ENCODE results near the gene RYR3.

RYR3 gene

DNA sequence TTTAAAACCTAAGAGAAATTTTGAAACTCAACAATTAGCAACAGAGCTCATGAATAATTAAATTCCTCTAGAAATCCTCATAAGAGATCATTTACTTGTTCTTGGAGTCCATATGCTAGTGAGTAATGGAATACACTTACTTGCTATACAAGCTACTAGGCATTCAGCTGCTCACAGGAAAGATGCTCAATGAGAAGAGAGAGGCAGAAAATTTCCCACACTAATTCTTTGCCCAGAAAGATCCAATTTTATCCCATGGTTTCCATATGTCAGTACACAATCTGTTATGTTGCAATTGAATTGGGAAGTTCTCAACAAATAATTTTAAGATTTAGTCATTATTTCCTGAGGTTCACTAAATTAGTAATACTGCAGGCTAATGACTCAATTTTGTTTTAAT, 310.4 kb downstream of the RYR3 start (continued):
- TF ChIP-seq ZFP41 (tag by site-specific recombination; IDR thresholded peaks at IDR 0.05; ENCODE audit: borderline replicate concordance) (no peak), ZNF266 (tag by site-specific recombination; IDR thresholded peaks at IDR 0.05; ENCODE audit: low read depth) (no peak), ZNF76 (tag by site-specific recombination; IDR thresholded peaks at IDR 0.05; ENCODE audit: borderline replicate concordance, low read depth) (no peak), ZNF19 (tag by site-specific recombination; IDR thresholded peaks at IDR 0.05; ENCODE audit: low read depth) (no peak), OSR2 (tag by site-specific recombination; IDR thresholded peaks at IDR 0.05) (no peak), KLF7 (tag by site-specific recombination; IDR thresholded peaks at IDR 0.05; ENCODE audit: borderline replicate concordance) (no peak), IKZF3 (tag by site-specific recombination; IDR thresholded peaks at IDR 0.05) (no peak), ZNF513 (tag by site-specific recombination; IDR thresholded peaks at IDR 0.05) (no peak)
- TF ChIP-seq, protein P1, sequence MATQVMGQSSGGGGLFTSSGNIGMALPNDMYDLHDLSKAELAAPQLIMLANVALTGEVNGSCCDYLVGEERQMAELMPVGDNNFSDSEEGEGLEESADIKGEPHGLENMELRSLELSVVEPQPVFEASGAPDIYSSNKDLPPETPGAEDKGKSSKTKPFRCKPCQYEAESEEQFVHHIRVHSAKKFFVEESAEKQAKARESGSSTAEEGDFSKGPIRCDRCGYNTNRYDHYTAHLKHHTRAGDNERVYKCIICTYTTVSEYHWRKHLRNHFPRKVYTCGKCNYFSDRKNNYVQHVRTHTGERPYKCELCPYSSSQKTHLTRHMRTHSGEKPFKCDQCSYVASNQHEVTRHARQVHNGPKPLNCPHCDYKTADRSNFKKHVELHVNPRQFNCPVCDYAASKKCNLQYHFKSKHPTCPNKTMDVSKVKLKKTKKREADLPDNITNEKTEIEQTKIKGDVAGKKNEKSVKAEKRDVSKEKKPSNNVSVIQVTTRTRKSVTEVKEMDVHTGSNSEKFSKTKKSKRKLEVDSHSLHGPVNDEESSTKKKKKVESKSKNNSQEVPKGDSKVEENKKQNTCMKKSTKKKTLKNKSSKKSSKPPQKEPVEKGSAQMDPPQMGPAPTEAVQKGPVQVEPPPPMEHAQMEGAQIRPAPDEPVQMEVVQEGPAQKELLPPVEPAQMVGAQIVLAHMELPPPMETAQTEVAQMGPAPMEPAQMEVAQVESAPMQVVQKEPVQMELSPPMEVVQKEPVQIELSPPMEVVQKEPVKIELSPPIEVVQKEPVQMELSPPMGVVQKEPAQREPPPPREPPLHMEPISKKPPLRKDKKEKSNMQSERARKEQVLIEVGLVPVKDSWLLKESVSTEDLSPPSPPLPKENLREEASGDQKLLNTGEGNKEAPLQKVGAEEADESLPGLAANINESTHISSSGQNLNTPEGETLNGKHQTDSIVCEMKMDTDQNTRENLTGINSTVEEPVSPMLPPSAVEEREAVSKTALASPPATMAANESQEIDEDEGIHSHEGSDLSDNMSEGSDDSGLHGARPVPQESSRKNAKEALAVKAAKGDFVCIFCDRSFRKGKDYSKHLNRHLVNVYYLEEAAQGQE (tag by site-specific recombination; IDR thresholded peaks at IDR 0.05): no peak

- no peak overlapping the region for H3K4me3 ChIP-seq (ENCODE audit: low read depth, low read length)
- H3K27ac ChIP-seq (ENCODE audit: extremely low read depth, low read depth, low read length): no peak overlapping the region
- H3K9me3 ChIP-seq (ENCODE audit: control insufficient read depth, insufficient read depth, low read depth, low read length): no peaks in the 10 kb centered on the region
- H3K4me1 ChIP-seq (ENCODE audit: control insufficient read depth, insufficient read depth, low read length): no peaks in the 10 kb centered on the region
- ChIA-PET POLR2A (no interaction called here), CTCF (no interaction called here)
- H3K36me3 ChIP-seq (ENCODE audit: control insufficient read depth in 2 of 2, insufficient read depth in 1 of 2, low read length in 2 of 2): no peaks in the 10 kb centered on the region
- TF ChIP-seq ZNF2 (tag by site-specific recombination; IDR thresholded peaks at IDR 0.05): no peak
- TF ChIP-seq ZNF792 (tag by site-specific recombination; IDR thresholded peaks at IDR 0.05): no peak
- TF ChIP-seq, protein P2, sequence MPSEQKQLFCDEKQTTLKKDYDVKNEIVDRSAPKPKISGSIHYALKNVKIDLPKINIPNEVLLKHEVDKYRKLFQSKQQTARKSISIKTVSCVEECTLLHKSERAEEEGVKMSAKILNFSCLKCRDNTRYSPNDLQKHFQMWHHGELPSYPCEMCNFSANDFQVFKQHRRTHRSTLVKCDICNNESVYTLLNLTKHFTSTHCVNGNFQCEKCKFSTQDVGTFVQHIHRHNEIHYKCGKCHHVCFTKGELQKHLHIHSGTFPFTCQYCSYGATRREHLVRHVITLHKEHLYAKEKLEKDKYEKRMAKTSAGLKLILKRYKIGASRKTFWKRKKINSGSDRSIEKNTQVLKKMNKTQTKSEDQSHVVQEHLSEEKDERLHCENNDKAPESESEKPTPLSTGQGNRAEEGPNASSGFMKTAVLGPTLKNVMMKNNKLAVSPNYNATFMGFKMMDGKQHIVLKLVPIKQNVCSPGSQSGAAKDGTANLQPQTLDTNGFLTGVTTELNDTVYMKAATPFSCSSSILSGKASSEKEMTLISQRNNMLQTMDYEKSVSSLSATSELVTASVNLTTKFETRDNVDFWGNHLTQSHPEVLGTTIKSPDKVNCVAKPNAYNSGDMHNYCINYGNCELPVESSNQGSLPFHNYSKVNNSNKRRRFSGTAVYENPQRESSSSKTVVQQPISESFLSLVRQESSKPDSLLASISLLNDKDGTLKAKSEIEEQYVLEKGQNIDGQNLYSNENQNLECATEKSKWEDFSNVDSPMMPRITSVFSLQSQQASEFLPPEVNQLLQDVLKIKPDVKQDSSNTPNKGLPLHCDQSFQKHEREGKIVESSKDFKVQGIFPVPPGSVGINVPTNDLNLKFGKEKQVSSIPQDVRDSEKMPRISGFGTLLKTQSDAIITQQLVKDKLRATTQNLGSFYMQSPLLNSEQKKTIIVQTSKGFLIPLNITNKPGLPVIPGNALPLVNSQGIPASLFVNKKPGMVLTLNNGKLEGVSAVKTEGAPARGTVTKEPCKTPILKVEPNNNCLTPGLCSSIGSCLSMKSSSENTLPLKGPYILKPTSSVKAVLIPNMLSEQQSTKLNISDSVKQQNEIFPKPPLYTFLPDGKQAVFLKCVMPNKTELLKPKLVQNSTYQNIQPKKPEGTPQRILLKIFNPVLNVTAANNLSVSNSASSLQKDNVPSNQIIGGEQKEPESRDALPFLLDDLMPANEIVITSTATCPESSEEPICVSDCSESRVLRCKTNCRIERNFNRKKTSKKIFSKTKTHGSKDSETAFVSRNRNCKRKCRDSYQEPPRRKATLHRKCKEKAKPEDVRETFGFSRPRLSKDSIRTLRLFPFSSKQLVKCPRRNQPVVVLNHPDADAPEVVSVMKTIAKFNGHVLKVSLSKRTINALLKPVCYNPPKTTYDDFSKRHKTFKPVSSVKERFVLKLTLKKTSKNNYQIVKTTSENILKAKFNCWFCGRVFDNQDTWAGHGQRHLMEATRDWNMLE (tag by site-specific recombination; conservative IDR thresholded peaks at IDR 0.05; ENCODE audit: low read depth): no peak
- no peak for TF ChIP-seq ZNF112 (tag by site-specific recombination; IDR thresholded peaks at IDR 0.05)
- TF ChIP-seq, protein P3, sequence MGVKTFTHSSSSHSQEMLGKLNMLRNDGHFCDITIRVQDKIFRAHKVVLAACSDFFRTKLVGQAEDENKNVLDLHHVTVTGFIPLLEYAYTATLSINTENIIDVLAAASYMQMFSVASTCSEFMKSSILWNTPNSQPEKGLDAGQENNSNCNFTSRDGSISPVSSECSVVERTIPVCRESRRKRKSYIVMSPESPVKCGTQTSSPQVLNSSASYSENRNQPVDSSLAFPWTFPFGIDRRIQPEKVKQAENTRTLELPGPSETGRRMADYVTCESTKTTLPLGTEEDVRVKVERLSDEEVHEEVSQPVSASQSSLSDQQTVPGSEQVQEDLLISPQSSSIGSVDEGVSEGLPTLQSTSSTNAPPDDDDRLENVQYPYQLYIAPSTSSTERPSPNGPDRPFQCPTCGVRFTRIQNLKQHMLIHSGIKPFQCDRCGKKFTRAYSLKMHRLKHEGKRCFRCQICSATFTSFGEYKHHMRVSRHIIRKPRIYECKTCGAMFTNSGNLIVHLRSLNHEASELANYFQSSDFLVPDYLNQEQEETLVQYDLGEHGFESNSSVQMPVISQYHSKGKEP (tag by site-specific recombination; IDR thresholded peaks at IDR 0.05): no peak
- no peak for TF ChIP-seq ZNF768 (tag by site-specific recombination; IDR thresholded peaks at IDR 0.05)
- no peak for TF ChIP-seq ZNF830 (tag by site-specific recombination; IDR thresholded peaks at IDR 0.05; ENCODE audit: low read depth)
- TF ChIP-seq TCF7L2 (IDR thresholded peaks at IDR 0.05; ENCODE audit: borderline replicate concordance, low read depth, low read length): no peak
- no peak for TF ChIP-seq ZNF747 (tag by site-specific recombination; IDR thresholded peaks at IDR 0.05)
- TF ChIP-seq KLF8 (tag by site-specific recombination; IDR thresholded peaks at IDR 0.05): no peak
- TF ChIP-seq, protein P4, sequence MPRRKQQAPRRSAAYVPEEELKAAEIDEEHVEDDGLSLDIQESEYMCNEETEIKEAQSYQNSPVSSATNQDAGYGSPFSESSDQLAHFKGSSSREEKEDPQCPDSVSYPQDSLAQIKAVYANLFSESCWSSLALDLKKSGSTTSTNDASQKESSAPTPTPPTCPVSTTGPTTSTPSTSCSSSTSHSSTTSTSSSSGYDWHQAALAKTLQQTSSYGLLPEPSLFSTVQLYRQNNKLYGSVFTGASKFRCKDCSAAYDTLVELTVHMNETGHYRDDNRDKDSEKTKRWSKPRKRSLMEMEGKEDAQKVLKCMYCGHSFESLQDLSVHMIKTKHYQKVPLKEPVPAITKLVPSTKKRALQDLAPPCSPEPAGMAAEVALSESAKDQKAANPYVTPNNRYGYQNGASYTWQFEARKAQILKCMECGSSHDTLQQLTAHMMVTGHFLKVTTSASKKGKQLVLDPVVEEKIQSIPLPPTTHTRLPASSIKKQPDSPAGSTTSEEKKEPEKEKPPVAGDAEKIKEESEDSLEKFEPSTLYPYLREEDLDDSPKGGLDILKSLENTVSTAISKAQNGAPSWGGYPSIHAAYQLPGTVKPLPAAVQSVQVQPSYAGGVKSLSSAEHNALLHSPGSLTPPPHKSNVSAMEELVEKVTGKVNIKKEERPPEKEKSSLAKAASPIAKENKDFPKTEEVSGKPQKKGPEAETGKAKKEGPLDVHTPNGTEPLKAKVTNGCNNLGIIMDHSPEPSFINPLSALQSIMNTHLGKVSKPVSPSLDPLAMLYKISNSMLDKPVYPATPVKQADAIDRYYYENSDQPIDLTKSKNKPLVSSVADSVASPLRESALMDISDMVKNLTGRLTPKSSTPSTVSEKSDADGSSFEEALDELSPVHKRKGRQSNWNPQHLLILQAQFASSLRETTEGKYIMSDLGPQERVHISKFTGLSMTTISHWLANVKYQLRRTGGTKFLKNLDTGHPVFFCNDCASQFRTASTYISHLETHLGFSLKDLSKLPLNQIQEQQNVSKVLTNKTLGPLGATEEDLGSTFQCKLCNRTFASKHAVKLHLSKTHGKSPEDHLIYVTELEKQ (tag by site-specific recombination; IDR thresholded peaks at IDR 0.05; ENCODE audit: borderline replicate concordance): no peak
- TF ChIP-seq ZNF677 (tag by site-specific recombination; IDR thresholded peaks at IDR 0.05): no peak
- no peak for TF ChIP-seq KLF16 (tag by site-specific recombination; IDR thresholded peaks at IDR 0.05)
- no peak for TF ChIP-seq ZNF10 (tag by site-specific recombination; IDR thresholded peaks at IDR 0.05)
These were observed 312.2 kb downstream of the RYR3 start for GRCh38 chr15:33623010-33623409.

All from HEK293 (cell line).